DND-41 (cell line): ENCODE measurements around the gene CCNY.

Experiments used
- ATAC-seq: fragments of 200-7000 bp; cut with Tn5 transposase; 3 replicates; pipeline ENCODE4 v1.9.1; 2021; ENCODE audit warnings: low read depth; ENCODE audit not compliant: insufficient read depth
- DNase-seq: peaks from one replicate; pipeline ENCODE4 v3.0.0-alpha.2; 2020
- H2AFZ ChIP-seq: 2 replicates; pipeline ENCODE4 v1.6.0; 2012; ENCODE audit warnings: low read depth, low read length
- H3K27ac ChIP-seq: 2 replicates; pipeline ENCODE4 v1.5.1; 2012; ENCODE audit warnings: low read length, inconsistent platforms
- H3K27me3 ChIP-seq: fragments of 200-600 bp; sonication (generic); 2 replicates; pipeline ENCODE4 v1.6.0; 2012; ENCODE audit warnings: low read length, mild to moderate bottlenecking, inconsistent platforms; ENCODE audit not compliant: insufficient read depth, poor library complexity
- H3K36me3 ChIP-seq: 2 replicates; pipeline ENCODE4 v1.5.1; 2012; ENCODE audit warnings: low read length, inconsistent platforms; ENCODE audit not compliant: insufficient read depth
- H3K4me1 ChIP-seq: 2 replicates; pipeline ENCODE4 v1.5.1; 2012; ENCODE audit warnings: mild to moderate bottlenecking, low read length; ENCODE audit not compliant: insufficient read depth
- H3K4me2 ChIP-seq: 2 replicates; pipeline ENCODE4 v1.6.0; 2012; ENCODE audit warnings: mild to moderate bottlenecking, moderate library complexity, low read length, inconsistent platforms; ENCODE audit not compliant: insufficient read depth
- H3K4me3 ChIP-seq, 2 experiments: fragments of 200-600 bp in 1 of 2; shearing (Covaris generic) in 1 of 2; 2 replicates each; pipeline ENCODE4 v1.5.1; 2012 to 2016; ENCODE audit warnings: inconsistent platforms in 2 of 2, low read length in 2 of 2, mild to moderate bottlenecking in 2 of 2, low read depth in 1 of 2, moderate library complexity in 1 of 2
- H3K79me2 ChIP-seq: 2 replicates; pipeline ENCODE4 v1.6.0; 2012; ENCODE audit warnings: low read length, inconsistent platforms; ENCODE audit not compliant: insufficient read depth
- H3K9ac ChIP-seq: 2 replicates; pipeline ENCODE4 v1.6.0; 2012; ENCODE audit warnings: low read depth, mild to moderate bottlenecking, inconsistent platforms, low read length, moderate library complexity
- H3K9me3 ChIP-seq: 2 replicates; pipeline ENCODE4 v1.5.1; 2012; ENCODE audit warnings: low read length, moderate library complexity, mild to moderate bottlenecking, inconsistent platforms; ENCODE audit not compliant: insufficient read depth, severe bottlenecking
- H4K20me1 ChIP-seq: 2 replicates; pipeline ENCODE4 v1.6.0; 2012; ENCODE audit warnings: low read length; ENCODE audit not compliant: insufficient read depth
- EZH2 ChIP-seq: IDR thresholded peaks from 3 replicates; pipeline ENCODE4 v1.6.1; 2012; ENCODE audit warnings: borderline replicate concordance, low read depth, mild to moderate bottlenecking, moderate library complexity, low read length, inconsistent platforms; ENCODE audit not compliant: severe bottlenecking
- TF ChIP-seq, protein P1 (sequence below): IDR thresholded peaks from 2 replicates; pipeline ENCODE4 v1.5.1; 2012; ENCODE audit warnings: borderline replicate concordance, low read length, moderate library complexity, mild to moderate bottlenecking; ENCODE audit not compliant: poor library complexity, severe bottlenecking; ENCODE audit errors: extremely low read depth

Gene CCNY

DNA sequence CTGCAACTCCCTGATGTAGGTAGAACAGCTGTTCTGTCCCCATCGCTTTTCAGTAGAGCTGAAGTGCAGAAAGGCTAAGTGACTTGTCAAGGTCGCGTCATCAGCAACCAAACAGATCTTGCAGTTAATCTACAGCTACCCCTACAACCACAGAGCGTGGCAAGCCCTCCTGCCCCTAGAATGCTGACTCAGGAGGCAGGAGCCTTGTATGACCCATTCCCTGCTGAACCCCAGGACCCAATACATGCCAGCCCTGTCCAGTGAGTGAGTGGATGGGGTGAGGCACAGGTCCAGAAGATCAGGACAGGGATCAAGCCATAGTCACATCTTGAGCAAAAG lies 242.3 kb downstream of the CCNY start:
- H2AFZ ChIP-seq: no peak overlapping the region
- no peak; the same call in 2 of the 3 replicates for ATAC-seq
- no peaks in the 10 kb centered on the region for H3K9me3 ChIP-seq
- no peaks in the 10 kb centered on the region for H4K20me1 ChIP-seq
- H3K4me2 ChIP-seq: no peak overlapping the region
- TF ChIP-seq, protein P1, sequence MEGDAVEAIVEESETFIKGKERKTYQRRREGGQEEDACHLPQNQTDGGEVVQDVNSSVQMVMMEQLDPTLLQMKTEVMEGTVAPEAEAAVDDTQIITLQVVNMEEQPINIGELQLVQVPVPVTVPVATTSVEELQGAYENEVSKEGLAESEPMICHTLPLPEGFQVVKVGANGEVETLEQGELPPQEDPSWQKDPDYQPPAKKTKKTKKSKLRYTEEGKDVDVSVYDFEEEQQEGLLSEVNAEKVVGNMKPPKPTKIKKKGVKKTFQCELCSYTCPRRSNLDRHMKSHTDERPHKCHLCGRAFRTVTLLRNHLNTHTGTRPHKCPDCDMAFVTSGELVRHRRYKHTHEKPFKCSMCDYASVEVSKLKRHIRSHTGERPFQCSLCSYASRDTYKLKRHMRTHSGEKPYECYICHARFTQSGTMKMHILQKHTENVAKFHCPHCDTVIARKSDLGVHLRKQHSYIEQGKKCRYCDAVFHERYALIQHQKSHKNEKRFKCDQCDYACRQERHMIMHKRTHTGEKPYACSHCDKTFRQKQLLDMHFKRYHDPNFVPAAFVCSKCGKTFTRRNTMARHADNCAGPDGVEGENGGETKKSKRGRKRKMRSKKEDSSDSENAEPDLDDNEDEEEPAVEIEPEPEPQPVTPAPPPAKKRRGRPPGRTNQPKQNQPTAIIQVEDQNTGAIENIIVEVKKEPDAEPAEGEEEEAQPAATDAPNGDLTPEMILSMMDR: no peak
- no peak for TF ChIP-seq EZH2
- H3K27ac ChIP-seq: no peak overlapping the region
- H3K9ac ChIP-seq: no peak overlapping the region
- DNase-seq: no peak
- H3K27me3 ChIP-seq: no peaks in the 10 kb centered on the region
- no peak overlapping the region for H3K4me3 ChIP-seq
- H3K4me1 ChIP-seq: no peaks in the 10 kb centered on the region
- H3K79me2 ChIP-seq: no peaks in the 10 kb centered on the region
- H3K36me3 ChIP-seq: peaks cover 6% of the 10 kb centered on the region; the same call in 1 of the 2 replicates

DNA sequence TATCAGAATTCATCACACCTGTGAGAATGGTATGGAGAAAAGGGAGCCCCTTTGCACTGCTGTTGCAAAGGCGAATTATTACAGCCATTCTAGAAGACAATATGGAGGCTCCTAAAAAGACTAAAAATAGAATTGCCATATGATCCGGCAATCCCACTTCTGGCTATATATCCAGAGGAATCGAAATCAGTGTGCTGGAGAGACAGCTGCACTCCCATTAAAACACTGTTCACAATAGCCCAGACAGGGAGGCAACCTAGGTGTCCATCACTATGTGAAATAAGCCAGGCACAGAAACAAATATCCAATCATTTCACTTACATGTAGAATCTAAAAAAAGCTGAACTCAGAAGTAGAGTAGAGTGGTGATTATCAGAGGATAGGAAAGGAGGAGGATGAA lies 242.8 kb downstream of the CCNY start:
- Histone ChIP-seq H4K20me1 (no peaks in the 10 kb centered on the region), H3K79me2 (no peaks in the 10 kb centered on the region), H3K27ac (no peak overlapping the region), H3K4me2 (no peak overlapping the region), H2AFZ (no peak overlapping the region), H3K36me3 (peaks cover 6% of the 10 kb centered on the region; the same call in 1 of the 2 replicates), H3K9me3 (no peaks in the 10 kb centered on the region), H3K9ac (no peak overlapping the region), H3K27me3 (no peaks in the 10 kb centered on the region), H3K4me3 (no peak overlapping the region), H3K4me1 (no peaks in the 10 kb centered on the region)
- TF ChIP-seq EZH2: no peak
- TF ChIP-seq, protein P1: no peak
- ATAC-seq (no peak), DNase-seq (no peak)

DNA sequence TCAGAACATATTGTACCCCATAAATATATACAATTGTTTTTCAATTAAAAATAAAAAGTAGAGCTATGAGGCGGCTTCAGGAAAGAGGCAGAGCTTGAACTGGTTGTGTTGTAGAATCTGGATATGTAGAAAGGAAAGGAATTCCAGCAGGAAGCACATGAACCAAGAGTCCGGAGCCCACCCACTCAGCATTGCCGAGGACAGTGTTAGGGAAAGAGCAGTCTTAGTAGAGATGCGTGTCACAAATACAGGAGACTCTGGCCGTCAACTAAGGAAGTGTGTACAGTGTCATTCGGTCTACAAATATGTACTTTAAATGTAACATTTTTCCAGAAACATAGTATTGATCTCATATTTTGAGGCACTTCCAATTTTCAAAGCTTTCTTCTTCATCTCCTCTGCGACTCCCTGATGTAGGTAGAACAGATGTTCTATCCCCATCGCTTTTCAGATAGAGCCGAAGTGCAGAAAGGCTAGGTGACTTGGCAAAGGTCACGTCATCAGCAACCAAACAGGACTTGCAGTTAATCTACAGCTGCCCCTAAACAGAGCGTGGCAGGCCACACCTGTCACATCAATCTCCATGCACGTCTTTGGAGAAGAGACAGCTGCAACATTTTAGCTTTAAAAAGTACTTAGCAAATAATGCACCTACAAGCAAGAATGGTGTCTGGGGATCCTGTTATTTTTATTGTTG lies 243.6 kb downstream of the CCNY start:
- Histone ChIP-seq H2AFZ (no peak overlapping the region), H3K4me2 (no peak overlapping the region), H3K4me3 (no peak overlapping the region), H3K9ac (no peak overlapping the region), H3K9me3 (no peaks in the 10 kb centered on the region), H3K27ac (no peak overlapping the region), H3K79me2 (no peaks in the 10 kb centered on the region), H3K27me3 (no peaks in the 10 kb centered on the region), H4K20me1 (no peaks in the 10 kb centered on the region), H3K4me1 (no peaks in the 10 kb centered on the region), H3K36me3 (0 out of 2 replicates have a peak, but pooled peaks cover under 1% of the 10 kb centered on the region)
- no peak for ATAC-seq
- DNase-seq: no peak
- TF ChIP-seq, protein P1: no peak
- TF ChIP-seq EZH2: no peak
